Neural cell (in vitro differentiated cells): ENCODE results near the gene TCIRG1.

Experiments
- EP300 ChIP-seq: fragments of 450-650 bp; conservative IDR thresholded peaks from 2 replicates; pipeline ENCODE4 v1.6.1; 2014; ENCODE audit warnings: antibody characterized with exemption, mild to moderate bottlenecking, moderate library complexity; ENCODE audit not compliant: poor library complexity, severe bottlenecking
- POLR2AphosphoS5 ChIP-seq: IDR thresholded peaks from 2 replicates; pipeline ENCODE4 v1.6.1; 2012
- TF ChIP-seq, protein P1 (sequence below): fragments of 450-650 bp; IDR thresholded peaks from 2 replicates; pipeline ENCODE4 v1.5.1; 2014; ENCODE audit warnings: antibody characterized with exemption, mild to moderate bottlenecking, moderate library complexity; ENCODE audit not compliant: poor library complexity, severe bottlenecking
- TF ChIP-seq, protein P2 (sequence below): IDR thresholded peaks from 2 replicates; pipeline ENCODE4 v1.6.1; 2012; ENCODE audit warnings: borderline replicate concordance

GRCh38 chr11:67997475-67997921, 41.3 kb upstream of the TCIRG1 start:
- TF ChIP-seq EP300 (no peak), POLR2AphosphoS5 (no peak)
- TF ChIP-seq, protein P1, sequence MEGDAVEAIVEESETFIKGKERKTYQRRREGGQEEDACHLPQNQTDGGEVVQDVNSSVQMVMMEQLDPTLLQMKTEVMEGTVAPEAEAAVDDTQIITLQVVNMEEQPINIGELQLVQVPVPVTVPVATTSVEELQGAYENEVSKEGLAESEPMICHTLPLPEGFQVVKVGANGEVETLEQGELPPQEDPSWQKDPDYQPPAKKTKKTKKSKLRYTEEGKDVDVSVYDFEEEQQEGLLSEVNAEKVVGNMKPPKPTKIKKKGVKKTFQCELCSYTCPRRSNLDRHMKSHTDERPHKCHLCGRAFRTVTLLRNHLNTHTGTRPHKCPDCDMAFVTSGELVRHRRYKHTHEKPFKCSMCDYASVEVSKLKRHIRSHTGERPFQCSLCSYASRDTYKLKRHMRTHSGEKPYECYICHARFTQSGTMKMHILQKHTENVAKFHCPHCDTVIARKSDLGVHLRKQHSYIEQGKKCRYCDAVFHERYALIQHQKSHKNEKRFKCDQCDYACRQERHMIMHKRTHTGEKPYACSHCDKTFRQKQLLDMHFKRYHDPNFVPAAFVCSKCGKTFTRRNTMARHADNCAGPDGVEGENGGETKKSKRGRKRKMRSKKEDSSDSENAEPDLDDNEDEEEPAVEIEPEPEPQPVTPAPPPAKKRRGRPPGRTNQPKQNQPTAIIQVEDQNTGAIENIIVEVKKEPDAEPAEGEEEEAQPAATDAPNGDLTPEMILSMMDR: no peak
- TF ChIP-seq, protein P2, sequence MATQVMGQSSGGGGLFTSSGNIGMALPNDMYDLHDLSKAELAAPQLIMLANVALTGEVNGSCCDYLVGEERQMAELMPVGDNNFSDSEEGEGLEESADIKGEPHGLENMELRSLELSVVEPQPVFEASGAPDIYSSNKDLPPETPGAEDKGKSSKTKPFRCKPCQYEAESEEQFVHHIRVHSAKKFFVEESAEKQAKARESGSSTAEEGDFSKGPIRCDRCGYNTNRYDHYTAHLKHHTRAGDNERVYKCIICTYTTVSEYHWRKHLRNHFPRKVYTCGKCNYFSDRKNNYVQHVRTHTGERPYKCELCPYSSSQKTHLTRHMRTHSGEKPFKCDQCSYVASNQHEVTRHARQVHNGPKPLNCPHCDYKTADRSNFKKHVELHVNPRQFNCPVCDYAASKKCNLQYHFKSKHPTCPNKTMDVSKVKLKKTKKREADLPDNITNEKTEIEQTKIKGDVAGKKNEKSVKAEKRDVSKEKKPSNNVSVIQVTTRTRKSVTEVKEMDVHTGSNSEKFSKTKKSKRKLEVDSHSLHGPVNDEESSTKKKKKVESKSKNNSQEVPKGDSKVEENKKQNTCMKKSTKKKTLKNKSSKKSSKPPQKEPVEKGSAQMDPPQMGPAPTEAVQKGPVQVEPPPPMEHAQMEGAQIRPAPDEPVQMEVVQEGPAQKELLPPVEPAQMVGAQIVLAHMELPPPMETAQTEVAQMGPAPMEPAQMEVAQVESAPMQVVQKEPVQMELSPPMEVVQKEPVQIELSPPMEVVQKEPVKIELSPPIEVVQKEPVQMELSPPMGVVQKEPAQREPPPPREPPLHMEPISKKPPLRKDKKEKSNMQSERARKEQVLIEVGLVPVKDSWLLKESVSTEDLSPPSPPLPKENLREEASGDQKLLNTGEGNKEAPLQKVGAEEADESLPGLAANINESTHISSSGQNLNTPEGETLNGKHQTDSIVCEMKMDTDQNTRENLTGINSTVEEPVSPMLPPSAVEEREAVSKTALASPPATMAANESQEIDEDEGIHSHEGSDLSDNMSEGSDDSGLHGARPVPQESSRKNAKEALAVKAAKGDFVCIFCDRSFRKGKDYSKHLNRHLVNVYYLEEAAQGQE: no peak
